Loucy (cell line): Measurements from ENCODE around the gene PGAM5.

Experiments
- H2AFZ ChIP-seq: fragments of 200-600 bp; sonication (generic); 2 replicates; pipeline ENCODE4 v1.6.0; 2016; ENCODE audit warnings: antibody characterized with exemption, mild to moderate bottlenecking, low read length, moderate library complexity
- H3F3A ChIP-seq: fragments of 200-600 bp; 2 replicates; pipeline ENCODE4 v1.6.0; 2016; ENCODE audit warnings: antibody characterized with exemption, low read depth, mild to moderate bottlenecking
- H3K27me3 ChIP-seq: fragments of 200-600 bp; sonication (generic); 2 replicates; pipeline ENCODE4 v1.6.1; 2014; ENCODE audit warnings: low read length, mild to moderate bottlenecking; ENCODE audit not compliant: insufficient read depth, poor library complexity, severe bottlenecking
- H3K36me3 ChIP-seq: fragments of 200-600 bp; sonication (generic); 2 replicates; pipeline ENCODE4 v1.6.1; 2016; ENCODE audit warnings: low read length; ENCODE audit not compliant: insufficient read depth
- H3K4me1 ChIP-seq: fragments of 200-600 bp; sonication (generic); 2 replicates; pipeline ENCODE4 v1.5.1; 2014; ENCODE audit warnings: low read length, mild to moderate bottlenecking; ENCODE audit not compliant: insufficient read depth, poor library complexity, severe bottlenecking
- H3K4me2 ChIP-seq: fragments of 200-600 bp; sonication (generic); 2 replicates; pipeline ENCODE4 v1.6.0; 2014; ENCODE audit warnings: antibody characterized with exemption, low read length, low read depth, mild to moderate bottlenecking; ENCODE audit not compliant: poor library complexity, severe bottlenecking
- H3K4me3 ChIP-seq: fragments of 200-600 bp; sonication (generic); 2 replicates; pipeline ENCODE4 v1.5.1; 2014; ENCODE audit warnings: low read length, mild to moderate bottlenecking, mixed read lengths; ENCODE audit not compliant: poor library complexity, severe bottlenecking
- H3K79me2 ChIP-seq: fragments of 200-600 bp; sonication (generic); 2 replicates; pipeline ENCODE4 v1.6.1; 2014; ENCODE audit warnings: low read length; ENCODE audit not compliant: insufficient read depth
- H3K9ac ChIP-seq: fragments of 200-600 bp; sonication (generic); 2 replicates; pipeline ENCODE4 v1.6.0; 2014; ENCODE audit warnings: mild to moderate bottlenecking, low read depth, low read length, moderate library complexity; ENCODE audit not compliant: poor library complexity, severe bottlenecking
- H3K9me2 ChIP-seq: fragments of 200-600 bp; sonication (generic); replicated peaks from 2 replicates; pipeline ENCODE4 v1.6.1; 2016; ENCODE audit warnings: low read depth, low read length, mixed read lengths
- H3K9me3 ChIP-seq: fragments of 200-600 bp; sonication (generic); 2 replicates; pipeline ENCODE4 v1.6.1; 2014; ENCODE audit warnings: mild to moderate bottlenecking, antibody characterized with exemption, low read length, low read depth; ENCODE audit not compliant: insufficient read depth
- H4K20me1 ChIP-seq: fragments of 200-600 bp; sonication (generic); 2 replicates; pipeline ENCODE4 v1.6.0; 2014; ENCODE audit warnings: antibody characterized with exemption, low read length, mild to moderate bottlenecking; ENCODE audit not compliant: insufficient read depth, poor library complexity, severe bottlenecking
- CTCF ChIP-seq: fragments of 200-600 bp; sonication (generic); conservative IDR thresholded peaks from 2 replicates; pipeline ENCODE4 v1.5.1; 2014; ENCODE audit warnings: mild to moderate bottlenecking, antibody characterized with exemption, low read length
- EZH2phosphoT487 ChIP-seq: fragments of 200-600 bp; IDR thresholded peaks from 2 replicates; pipeline ENCODE4 v1.6.1; 2018; ENCODE audit warnings: antibody characterized with exemption, mild to moderate bottlenecking, moderate library complexity, borderline replicate concordance

Gene PGAM5

GRCh38 chr12:132771126-132771838, 60.6 kb downstream of the PGAM5 start:
- no peaks in the 10 kb centered on the region for H4K20me1 ChIP-seq
- H3K9me3 ChIP-seq: no peaks in the 10 kb centered on the region
- no peak overlapping the region for H3K9ac ChIP-seq
- no peak overlapping the region for H2AFZ ChIP-seq
- H3K36me3 ChIP-seq: peaks cover 18% of the 10 kb centered on the region; the same call in 1 of the 2 replicates
- H3K27me3 ChIP-seq: no peaks in the 10 kb centered on the region
- TF ChIP-seq EZH2phosphoT487 (no peak), CTCF (no peak)
- no peaks in the 10 kb centered on the region for H3K9me2 ChIP-seq
- H3F3A ChIP-seq: peaks cover 15% of the 10 kb centered on the region
- no peaks in the 10 kb centered on the region for H3K79me2 ChIP-seq
- H3K4me2 ChIP-seq: peak overlapping the region; percentile 23
- H3K4me3 ChIP-seq: peak overlapping the region; percentile 20
- H3K4me1 ChIP-seq: peaks cover 73% of the 10 kb centered on the region
